GM21515 (cell line): ENCODE results near the gene TSR3.

Source experiments
- ATAC-seq: cut with Tn5 transposase; IDR thresholded peaks from one replicate; pipeline ENCODE4 v1.9.1; 2021; ENCODE audit not compliant: unreplicated experiment

Gene TSR3

DNA sequence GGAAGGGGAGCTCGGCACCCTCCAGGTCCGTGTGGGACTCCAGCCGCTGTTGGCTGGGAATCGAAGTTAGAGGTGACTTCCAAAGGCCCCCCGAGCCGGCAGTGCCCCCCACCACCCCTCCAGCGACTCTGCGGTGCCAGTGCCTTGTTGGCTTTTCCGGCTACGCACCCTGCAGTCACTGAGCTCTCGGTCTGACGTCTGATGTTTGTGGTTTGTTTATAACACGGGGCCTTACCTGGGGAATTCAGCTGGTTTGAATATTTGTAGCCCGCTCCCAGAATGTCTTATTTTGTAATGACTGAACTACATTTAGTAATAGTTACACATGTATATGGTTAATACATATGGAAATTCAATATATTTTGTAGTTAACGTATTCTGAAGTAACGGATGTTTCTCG is 25.3 kb downstream of the TSR3 start:
- ATAC-seq = no peak

DNA sequence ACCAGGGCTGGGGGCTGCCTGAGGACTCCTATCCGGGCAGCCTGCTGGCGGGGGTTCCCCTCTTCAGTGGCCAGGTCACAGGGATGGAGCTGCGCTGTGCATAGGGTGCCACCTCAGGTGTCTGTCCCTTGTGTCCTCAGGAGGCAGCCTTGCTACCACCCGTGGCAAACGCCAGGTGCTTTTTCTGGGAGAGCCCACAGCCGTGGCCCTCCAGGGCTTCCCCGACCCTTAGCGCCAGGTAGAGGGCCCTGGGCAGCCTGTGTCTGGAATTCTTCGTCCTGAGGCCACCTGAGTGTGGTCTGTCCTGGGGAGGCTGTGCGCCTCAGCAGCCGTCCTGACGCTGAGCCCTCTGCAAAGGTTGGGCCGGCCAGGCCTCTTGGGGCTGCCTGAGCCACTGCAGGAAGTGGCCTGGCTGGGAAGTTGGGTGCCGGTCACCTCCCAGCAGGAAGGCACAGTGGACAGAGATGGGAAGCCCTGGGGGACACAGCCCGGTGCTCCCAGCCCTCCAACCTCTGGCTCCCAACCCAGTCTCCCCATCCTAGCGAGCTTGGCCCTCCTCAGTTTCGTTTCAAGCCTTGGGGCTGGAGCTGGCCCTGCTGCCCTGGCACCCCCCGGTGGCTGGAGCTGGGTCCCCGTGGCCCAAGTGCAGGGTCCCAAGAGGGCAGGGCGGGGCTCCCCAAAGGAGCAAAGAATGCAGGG is 25.9 kb downstream of the TSR3 start:
- ATAC-seq = no peak

DNA sequence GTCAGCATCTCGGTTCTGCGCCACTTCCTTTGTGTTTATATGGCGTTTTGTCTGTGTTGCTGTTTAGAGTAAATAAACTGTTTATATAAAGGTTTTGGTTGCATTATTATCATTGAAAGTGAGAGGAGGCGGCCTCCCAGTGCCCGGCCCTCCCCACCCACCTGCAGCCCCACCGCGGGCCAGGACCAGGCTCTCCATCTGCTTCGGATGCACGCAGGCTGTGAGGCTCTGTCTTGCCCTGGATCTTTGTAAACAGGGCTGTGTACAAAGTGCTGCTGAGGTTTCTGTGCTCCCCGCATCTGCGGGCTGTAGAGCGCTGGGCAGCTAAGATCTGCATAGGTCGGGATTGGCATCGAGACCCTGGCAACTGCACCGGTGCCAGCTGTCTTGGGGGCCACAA is 26.4 kb downstream of the TSR3 start:
- no peak for ATAC-seq

DNA sequence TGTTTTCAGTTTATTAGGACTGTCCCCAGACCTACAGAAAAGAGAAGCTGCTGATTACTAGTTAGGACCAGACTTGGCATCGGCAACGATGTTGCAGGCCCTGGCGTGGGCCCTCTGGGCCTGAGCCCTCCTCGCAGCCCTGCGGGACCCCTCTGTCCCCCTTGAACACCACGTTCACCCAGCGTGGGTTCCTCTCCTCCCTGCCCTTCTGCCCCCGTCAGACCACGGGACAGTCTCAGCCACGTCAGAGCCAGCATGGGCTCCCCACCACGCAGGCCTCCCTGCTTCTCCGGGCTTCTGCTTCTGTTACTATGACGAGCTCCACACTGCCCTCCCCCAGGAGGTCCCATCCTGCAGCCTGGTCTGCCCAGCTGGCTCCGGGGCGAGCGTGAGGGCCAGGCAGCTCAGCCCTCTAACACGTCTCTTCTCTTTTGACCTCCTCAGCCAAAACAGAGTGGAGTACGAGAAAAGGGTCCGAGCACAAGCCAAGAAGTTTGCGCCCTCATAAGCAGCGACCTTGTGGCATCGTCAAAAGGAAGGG is 27.3 kb downstream of the TSR3 start:
- ATAC-seq = no peak

DNA sequence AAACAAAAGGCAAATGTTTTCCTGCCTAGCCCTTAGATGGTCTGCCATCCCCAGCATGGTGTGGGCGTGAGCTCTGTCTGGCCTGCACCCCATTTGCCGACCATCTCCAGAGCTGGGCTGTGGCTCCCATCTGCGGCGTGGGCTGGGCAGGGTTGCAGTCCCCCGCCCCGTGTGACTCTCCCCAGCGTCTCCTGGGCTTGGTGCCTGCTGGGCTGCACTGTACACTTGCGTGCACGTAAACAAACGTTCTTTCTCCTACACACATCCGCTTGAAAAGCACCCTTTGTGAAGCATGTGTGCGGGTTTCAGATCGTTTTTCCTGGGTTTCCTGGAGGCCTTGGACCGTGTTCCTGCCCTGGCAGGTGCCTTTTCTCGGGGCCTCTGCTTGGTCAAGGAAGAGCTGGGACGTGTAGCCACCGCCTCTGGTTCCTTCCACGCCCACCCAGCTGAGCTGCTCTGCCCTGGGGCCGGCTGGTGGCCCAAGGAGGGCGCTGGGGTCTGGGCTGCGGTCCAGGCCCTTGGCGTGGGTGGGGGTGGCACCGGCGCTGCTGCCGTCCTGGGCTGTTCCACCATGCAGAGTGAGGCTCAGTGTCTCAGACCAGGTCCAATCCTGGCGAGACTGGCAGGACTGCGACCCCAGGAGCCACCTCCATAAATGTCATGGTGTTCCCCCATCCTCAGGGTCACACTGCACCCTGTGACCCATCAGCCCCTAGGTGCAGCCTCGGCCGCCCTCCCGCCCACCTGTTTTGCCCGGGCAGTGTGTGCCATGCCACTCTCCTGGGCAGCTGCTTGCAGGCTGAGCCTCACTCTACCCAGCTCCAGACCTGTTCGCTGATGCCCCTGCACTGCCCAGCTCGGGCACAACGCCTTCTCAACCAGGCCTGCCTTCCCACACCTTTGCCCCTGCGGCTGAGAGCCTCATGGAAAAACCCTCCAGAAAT is 28.1 kb downstream of the TSR3 start:
- no peak for ATAC-seq

DNA sequence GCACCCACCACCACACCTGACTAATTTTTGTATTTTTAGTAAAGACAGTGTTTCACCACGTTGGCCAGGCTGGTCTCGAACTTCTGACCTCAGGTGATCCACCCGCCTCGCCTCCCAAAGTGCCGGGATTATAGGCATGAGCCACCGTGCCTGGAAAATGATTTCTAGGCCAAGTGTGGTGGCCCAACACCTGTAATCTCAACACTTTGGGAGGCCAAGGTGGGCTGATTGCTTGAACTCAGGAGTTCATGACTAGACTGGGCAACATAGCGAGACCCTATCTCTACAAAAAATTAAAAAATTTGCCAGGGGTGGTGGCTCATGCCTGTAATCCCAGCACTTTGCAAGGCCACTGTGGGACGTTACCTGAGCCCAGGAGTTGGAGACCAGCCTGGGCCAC is 29.3 kb downstream of the TSR3 start:
- no peak for ATAC-seq

DNA sequence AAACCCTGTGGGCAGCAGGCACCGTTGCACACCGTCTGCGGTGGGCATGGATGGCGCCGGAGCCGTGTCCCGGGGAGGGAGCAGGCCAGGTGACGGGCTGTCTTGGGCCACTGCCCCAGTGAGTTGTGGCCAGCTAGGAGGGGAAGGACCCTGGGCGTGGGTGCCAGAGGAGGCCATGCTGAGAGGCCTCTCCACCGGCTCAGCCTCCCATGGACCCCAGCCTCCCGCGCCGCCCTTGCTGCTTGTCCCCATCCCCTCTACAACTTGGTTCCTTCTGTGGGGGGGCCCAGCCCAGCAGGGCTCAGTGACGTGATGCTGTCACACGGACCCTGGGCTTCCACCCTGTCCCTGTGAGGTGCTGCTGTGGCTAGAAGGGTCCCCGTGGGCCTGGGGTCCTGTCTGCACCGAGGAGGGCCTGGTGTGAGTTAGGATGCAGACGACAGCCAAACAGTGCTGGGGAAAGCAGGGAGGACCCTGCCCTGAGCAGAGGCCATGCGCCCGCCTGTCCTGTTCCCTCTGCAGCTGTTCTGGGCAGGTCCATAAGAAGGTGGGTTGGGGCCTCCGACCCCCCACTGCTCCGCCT is 30.9 kb downstream of the TSR3 start:
- ATAC-seq = no peak

DNA sequence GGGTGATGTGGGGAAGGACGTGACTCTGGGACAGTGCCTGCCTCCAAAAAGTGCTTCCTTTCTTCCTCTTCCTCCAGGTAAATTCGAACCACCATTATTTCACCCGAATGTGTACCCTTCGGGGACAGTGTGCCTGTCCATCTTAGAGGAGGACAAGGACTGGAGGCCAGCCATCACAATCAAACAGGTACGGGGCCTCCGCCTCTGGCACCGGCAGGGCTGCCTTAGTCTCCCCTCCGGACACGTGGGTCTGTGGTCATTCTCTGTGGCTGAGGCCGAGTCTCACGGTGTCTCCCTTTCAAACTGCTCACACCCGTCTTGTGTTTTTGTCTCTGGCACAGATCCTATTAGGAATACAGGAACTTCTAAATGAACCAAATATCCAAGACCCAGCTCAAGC is 31.6 kb downstream of the TSR3 start:
- ATAC-seq = no peak

DNA sequence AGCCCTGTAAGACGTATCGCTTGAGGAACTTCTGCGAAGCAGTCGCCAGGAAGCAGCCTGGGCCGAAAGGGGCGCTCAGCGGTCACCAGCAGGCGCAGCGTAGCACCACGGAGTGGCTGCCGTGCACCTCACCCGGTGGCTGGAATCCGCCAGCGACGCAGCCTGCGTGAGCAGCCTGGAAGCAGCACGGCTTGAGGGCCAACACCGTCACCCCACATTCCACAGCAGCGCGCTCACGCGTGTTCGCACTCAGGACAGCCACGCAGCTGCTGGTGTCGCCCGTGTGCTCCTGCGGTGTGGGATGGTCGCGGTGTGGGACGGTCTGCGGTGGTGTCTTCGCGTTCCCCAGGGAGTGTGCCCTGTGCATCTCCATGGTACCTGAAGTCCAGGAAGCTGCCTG is 32.6 kb downstream of the TSR3 start:
- no peak for ATAC-seq

DNA sequence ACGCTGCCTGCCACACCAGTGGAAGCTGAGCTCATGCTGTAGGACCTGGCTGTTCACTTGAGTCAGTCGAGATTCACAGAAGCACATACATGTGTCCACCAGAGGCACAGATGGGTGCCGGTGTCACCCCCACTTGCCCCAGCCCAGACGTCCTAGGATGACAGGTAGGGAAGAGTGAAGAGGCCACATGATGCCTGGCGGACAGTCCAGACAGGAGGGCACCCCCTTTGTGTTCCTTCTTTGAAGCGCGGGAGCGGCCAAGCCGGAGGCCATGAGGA is 33.5 kb downstream of the TSR3 start:
- ATAC-seq = no peak

DNA sequence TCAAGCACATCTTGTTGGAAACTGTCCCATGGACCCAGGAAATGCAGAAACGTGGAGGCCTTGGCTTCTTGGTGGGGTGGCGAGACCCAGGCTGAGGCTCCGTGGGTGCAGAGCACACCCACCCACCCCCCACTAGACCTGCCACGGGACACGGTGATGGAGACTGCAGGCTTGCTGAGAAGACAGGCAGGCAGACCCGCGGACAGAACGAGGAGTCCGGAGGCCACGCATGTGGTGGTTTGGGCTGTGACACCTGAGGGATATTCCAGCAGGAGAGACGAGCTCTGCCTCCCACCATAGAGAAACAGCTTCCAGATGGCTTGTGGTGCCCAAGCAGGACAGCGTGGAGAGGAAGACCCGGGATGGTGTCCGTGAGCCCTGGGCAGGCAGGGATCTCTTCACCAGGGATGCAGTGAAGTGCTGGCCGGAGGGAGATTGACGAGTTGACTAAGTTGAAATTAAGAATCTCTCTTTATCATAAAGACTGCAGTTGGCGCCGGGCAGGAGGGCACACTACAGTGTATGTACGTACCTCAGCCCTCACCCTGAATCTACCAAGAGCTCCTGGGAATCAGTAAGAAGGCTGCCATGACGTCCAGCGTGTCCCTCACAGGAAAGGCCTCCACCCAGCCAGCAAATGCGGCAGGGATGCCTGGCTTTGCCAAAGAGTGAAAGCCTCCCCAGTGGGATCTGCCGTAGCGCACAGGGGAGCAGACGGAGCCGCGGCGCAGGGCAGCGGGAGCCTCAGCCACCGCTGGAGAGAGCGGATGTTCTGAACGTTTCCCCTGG is 34.0 kb downstream of the TSR3 start:
- ATAC-seq = no peak

DNA sequence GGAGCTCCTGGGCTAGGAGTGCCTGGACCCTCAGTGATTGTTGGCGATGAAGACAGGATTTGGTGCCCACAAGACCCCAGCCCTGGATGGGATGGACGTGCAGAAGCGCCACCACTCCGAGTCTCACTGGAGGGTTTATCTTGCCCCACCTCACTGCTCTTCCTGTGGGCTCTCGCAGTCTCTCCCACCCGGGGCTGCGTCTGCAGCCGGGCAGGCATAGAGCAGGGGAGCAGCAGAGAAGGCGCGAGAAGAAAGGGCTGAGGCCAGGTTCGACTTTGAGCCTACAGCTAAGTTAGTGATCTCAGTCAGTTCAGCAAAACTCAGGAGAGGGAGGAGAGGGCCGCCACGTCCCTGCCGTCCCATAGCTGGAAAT is 35.7 kb downstream of the TSR3 start:
- no peak for ATAC-seq

DNA sequence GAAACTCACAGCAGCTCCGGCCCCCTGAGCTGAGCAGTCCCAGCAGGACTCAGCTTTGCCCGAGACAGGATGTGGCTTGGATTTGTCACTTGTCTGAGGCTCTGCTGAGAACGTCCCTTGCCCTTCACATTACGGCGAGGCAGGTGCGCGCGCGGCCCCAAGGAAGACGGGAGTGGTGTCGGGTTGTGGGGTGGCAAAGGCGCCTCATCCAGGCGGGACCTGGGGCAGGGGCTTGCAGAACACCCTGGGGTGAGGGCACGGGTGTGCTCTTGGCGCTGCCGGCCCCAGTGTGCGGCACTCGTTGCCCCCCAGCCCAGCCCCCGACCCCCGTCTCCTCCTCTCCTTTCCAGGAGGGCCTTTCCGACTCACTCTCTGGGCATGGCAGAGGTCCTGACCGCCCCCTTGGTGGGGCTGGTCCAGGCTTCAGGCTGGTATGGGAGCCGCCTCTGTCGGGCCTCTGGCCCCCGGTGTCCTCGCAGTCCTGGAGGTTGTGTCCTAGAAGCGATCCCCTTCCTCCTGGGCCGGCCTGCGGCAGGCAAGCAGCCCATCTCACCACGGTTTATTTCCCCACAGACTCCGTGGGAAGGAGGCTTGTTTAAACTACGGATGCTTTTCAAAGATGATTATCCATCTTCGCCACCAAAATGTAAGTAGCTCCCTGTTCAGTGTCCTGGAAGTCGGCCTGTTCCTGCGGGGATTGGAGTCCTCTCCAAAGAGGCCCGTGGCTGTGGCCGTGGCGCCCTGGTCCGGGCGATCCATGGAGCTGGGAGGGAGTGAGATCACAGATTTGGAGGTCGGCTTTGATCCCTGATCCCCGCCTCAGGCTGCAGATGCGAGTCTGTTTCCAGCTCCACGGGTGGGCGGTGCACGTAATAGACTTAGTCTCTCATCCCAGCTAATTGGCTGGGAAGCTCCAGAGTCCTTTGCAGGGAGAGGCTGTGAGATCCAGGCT is 36.3 kb downstream of the TSR3 start:
- ATAC-seq = no peak

DNA sequence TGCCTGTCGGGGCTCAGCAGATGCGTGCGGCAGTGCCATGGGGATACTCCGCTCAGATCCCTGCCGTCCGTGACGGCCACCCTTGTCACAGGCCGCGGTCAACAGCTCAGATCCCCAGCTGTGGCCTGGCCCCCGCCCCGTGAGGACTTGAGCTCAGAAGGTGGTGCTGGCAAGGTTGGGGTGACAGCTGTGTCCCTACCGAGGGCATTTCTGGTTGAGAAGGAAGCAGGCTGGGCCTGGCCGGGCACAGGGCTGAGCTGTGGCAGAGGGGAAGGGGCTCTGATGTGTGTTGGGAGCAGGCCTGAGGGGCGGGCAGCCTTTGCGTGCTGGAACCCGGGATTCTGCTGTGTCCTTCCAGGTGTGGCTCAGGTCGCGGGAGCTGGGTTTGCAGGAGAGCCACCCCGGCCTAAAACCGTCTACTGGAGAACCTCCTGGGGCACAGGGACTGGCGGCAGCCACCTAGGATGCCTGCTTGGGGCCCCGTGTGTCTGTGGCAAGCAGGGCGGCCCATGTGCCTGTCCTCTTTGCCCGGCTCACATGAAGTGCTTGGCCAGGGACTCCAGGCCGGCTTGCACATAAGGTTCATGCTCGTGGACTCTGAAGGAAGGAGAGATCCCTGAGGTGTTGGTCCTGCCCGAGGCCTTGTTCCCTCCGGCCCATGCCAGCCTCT is 37.1 kb downstream of the TSR3 start:
- no peak for ATAC-seq

DNA sequence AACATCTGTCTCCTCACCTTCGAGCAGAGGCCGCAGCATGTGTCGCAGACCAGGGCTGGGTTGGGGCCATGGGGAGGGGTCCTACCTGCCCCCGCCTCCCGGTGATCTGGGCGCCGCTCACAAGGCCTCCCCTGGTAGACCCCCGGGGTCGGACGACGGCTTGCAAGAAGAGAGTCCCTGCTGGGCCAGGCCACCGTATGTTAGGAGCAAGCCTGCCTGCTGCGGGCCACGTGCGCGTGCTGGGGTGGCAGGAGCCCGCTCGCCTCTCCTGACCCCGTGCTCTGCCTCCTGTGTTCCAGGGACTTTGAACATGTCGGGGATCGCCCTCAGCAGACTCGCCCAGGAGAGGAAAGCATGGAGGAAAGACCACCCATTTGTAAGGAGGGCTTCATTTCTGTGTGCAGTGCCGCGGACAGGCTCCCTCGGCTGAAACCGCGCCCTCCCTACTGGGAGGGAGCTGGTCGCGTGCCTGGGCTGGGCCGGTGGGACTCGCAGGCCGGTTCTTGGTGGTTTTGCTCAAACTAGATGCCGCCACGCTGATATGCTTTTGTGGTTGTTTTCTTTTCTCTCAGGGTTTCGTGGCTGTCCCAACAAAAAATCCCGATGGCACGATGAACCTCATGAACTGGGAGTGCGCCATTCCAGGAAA is 37.8 kb downstream of the TSR3 start:
- ATAC-seq = no peak

DNA sequence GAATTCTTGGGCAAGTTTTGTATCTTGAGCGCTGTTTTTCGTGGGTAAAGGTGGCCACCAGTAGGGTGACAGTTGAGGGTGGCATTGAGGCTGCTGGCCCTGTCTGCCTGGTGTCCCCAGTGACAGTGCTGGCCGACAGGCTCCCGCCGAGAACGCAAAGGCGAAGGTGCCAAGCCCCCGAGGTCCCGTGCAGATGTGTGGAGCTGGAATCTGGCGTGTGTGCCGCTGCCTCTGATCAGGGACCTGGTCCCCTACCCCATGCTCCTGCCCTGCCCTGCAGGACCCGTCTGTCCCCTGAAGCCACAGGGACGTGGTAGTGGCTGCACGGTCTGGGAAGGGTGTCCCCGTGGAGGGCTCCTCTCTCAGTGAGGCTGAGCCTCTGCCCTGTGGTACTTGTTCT is 38.8 kb downstream of the TSR3 start:
- no peak for ATAC-seq

DNA sequence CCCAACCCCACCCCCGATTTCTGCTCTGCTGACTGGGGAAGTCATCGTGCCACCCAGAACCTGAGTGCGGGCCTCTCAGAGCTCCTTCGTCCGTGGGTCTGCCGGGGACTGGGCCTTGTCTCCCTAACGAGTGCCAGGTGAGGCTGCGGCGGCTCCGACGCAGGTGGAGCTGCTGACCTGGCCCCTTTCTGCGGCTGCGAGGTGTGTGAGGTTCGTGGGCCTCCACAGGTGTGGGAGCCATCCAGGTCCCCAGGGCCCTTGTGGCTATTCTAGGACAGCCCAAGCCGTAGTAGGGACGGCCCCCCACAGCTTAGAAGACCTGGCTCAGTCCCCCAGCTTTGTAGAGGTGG is 39.2 kb downstream of the TSR3 start:
- no peak for ATAC-seq

DNA sequence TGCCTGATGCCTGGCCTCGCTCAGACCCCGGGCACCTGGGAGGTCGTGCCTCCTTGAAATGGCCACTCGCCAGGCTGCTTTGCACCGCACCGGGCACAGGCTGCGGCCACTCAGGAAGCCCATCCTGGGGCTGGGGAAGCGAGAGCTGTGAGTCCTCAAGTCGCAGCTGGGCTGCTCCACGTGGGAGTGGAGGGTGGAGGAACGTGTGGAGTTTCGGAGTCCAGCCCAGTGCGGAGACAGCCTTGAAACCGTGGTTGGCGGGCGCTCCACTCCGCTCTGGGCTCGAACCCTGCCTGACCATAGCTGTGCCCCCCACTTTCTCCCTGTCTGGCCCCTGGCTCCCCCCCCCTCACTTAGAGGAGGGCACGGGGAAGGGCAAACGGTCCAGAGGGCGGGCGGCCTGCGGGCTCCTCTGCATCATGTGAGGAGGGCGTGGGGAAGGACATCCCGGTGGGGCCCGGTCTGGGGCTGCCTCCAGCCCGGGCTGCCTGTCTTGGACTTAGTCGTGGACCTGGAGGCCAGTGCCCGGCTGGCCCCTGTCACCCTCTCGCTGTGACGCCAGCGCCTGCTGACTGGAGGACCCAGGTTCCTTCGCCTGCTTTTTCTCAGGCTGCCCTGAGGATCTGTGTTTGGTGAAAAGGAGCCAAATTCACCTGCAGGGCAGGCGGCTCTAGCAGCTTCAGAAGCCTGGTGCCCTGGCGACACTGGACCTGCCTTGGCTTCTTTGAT is 39.8 kb downstream of the TSR3 start:
- ATAC-seq = no peak
